ENCODE measurements around the gene BMPER. TPM values are rescaled to one million over a fixed set of nuclear protein-coding genes. Genes with fewer than 3 reads are reported as not detected.

BMPER gene
- total RNA-seq, 2 experiments from 2014 or later, result not detected

DNA sequence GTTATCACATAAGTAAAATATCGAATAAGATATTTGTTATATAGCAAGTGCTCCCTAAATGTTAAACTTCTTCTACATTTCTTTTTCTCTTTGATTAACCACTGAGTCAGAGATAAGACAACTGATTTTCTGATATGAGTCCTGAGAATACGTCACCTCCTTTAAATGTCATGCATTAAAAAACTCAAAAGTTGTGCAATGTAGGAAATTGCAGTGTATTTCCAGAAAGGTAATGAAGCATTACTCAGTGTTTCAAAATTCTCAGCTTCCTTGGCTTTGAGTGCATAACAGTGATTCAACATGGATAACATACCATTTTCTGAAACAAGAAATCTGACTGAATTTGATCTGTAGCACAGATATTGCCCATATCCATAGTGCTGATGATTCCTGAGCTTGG lies 155.8 kb downstream of the BMPER start:
- Mint-ChIP-seq H3K27me3 (no peaks in the 10 kb centered on the region), H3K27ac (no peak overlapping the region), H3K9me3 (no peaks in the 10 kb centered on the region), H3K36me3 (no peaks in the 10 kb centered on the region), H3K4me3 (no peak overlapping the region), H3K4me1 (no peaks in the 10 kb centered on the region)
- DNase-seq, result no peak

DNA sequence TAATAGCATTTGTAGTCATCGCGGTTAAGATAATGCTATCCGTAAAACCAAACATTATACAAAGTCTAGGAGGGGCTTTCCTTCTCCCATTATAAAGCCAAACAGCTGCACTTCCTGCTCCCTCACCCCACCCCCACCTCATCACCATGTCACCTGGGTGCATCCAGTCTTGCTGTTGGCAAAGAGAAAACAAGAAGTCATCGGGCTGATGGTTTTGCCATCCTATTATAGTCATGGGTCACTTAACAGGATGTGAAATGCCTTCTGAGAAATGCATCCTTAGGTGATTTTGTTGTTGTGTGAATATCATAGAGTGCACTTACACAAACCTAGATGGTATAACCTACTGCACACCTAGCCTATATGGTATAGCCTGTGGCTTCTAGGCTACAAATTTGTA lies 157.0 kb downstream of the BMPER start:
- H3K4me1 Mint-ChIP-seq, result no peaks in the 10 kb centered on the region
- no peaks in the 10 kb centered on the region for H3K36me3 Mint-ChIP-seq
- no peak overlapping the region for H3K27ac Mint-ChIP-seq
- H3K9me3 Mint-ChIP-seq, result no peaks in the 10 kb centered on the region
- H3K27me3 Mint-ChIP-seq, result no peaks in the 10 kb centered on the region
- DNase-seq, result no peak
- H3K4me3 Mint-ChIP-seq, result no peak overlapping the region

DNA sequence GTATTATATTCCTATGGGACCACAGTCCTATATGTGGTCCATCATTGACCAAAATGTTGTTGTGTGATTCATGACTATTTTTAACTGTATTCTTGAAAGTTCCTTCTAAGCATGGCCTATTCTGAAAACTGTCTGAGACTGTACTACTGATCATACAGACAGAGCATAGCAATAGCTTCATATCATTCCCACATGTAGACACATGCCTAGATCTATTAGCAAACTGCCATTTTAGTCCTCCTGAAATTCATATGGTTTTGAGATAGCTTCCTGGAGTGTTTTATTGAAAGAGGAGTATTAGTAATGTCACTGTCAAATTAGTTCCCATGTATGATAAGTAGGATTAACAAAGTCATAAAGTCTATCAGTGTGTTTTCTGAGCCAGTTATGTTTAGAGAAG lies 157.5 kb downstream of the BMPER start:
- no peaks in the 10 kb centered on the region for H3K27me3 Mint-ChIP-seq
- no peaks in the 10 kb centered on the region for H3K36me3 Mint-ChIP-seq
- no peaks in the 10 kb centered on the region for H3K9me3 Mint-ChIP-seq
- DNase-seq, result no peak
- no peak overlapping the region for H3K27ac Mint-ChIP-seq
- H3K4me3 Mint-ChIP-seq, result no peak overlapping the region
- H3K4me1 Mint-ChIP-seq, result no peaks in the 10 kb centered on the region

DNA sequence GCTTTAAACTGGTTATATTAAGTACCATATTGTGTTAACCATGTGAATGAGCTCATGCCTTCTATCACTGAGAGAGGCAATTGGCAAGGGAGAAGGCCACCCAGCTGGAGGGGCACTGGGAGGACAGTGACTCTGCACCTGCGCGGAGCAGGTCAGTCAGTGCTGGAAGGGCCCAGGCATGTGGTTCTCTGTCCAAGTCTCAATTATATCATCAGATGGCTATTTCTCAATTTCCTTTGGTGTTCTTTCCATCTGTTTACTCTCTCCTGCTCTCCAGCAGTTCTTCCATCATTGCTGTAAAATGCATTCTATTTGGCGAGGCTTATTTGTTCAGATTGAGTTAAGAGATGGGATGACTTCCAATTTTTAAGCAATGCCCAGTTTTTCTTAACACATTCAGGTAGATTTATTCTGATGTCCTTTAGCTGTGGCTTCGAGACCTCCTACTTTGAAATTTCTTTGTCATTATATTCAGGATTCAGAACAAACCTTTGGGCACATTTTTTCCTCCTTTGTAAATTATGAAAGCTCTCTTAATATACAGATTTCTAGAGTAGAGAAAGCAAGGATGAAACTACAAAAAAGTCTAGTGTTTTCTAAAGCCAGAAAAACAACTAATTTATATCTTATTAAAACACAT lies 159.3 kb downstream of the BMPER start:
- Mint-ChIP-seq H3K4me1 (no peaks in the 10 kb centered on the region), H3K4me3 (no peak overlapping the region), H3K9me3 (no peaks in the 10 kb centered on the region), H3K36me3 (no peaks in the 10 kb centered on the region), H3K27ac (no peak overlapping the region), H3K27me3 (no peaks in the 10 kb centered on the region)
- DNase-seq, result no peak

DNA sequence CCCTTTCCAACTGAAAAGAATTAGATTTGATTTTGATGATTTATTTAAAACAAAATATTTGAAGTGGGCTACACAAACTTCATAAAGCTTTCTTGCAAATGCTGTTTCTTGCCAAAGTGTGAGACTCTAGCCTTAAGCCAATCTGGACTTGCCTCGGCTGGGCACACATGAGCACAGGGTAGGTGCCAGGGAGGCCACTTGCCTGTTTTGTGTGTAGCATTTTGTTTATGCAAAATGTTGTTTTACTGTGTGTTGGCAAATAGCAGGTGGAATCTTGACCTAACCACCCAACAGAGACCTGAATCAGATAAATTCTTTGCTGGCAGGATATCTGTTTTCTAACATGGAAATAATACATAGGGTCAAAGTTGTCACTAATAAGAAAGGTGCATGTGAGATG lies 161.1 kb downstream of the BMPER start:
- Mint-ChIP-seq H3K4me1 (peaks cover 2% of the 10 kb centered on the region), H3K4me3 (no peak overlapping the region), H3K9me3 (no peaks in the 10 kb centered on the region), H3K27ac (no peak overlapping the region), H3K36me3 (no peaks in the 10 kb centered on the region), H3K27me3 (no peaks in the 10 kb centered on the region)
- DNase-seq, result no peak

DNA sequence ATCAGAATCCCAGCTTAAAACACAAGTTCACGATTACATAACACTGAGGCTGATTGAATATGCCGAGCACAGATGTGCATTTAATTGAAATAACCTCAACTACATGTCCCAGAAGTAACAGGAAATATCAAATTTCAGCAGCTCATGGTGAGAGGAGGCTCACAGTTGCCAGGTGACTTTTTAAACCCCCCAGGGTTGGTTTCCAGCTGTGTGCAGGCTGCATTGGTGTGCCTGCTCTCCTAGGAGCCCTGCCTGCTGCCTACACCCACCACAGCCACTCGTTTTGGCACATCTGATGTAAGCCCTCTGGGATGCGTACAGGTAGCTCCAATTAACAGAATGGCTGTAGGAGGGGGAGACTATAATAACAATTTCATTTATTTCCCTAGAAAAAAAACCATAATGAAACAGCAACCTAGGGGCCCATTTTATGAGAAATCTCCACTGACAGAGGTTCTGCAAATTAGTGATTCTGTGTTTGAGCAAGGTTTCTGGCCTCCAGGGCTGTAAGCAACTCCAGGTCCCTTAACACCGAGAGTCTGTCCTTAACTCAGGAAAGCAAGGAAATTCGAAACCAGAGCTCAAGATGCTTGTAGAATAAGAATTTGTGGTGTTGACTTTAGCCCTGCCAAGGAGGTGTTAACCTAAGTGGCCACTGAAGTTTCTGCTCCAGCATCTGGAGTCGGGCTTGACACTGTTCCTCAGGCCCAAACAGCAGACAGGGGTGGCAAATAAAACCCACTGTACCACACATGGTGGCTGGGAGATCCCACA lies 161.9 kb downstream of the BMPER start:
- no peak for DNase-seq
- H3K9me3 Mint-ChIP-seq, result no peaks in the 10 kb centered on the region
- H3K27me3 Mint-ChIP-seq, result no peaks in the 10 kb centered on the region
- H3K36me3 Mint-ChIP-seq, result no peaks in the 10 kb centered on the region
- peaks cover 2% of the 10 kb centered on the region for H3K4me1 Mint-ChIP-seq
- H3K27ac Mint-ChIP-seq, result no peak overlapping the region
- no peak overlapping the region for H3K4me3 Mint-ChIP-seq

DNA sequence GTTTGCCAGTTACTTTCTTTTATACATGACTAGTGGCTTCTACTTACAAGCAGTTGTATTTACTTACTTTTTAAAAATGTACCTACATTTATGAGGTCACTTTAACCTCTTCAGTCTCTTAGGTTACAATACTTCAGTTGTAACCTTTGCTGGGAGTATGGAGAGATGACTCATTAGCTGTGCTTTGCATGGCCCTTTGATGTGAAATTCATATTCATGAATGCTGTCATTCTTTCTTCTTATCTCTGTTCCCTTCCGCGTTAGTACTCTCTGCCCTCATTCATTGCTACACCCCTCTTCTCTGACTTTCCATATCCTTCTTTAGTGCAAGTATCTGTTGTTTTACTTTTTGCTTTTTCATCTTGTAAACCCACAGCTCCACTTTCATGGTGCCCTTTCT lies 164.3 kb downstream of the BMPER start:
- H3K36me3 Mint-ChIP-seq, result no peaks in the 10 kb centered on the region
- H3K27me3 Mint-ChIP-seq, result no peaks in the 10 kb centered on the region
- H3K4me3 Mint-ChIP-seq, result no peak overlapping the region
- H3K4me1 Mint-ChIP-seq, result peaks cover 2% of the 10 kb centered on the region
- H3K9me3 Mint-ChIP-seq, result no peaks in the 10 kb centered on the region
- DNase-seq, result no peak
- no peak overlapping the region for H3K27ac Mint-ChIP-seq

DNA sequence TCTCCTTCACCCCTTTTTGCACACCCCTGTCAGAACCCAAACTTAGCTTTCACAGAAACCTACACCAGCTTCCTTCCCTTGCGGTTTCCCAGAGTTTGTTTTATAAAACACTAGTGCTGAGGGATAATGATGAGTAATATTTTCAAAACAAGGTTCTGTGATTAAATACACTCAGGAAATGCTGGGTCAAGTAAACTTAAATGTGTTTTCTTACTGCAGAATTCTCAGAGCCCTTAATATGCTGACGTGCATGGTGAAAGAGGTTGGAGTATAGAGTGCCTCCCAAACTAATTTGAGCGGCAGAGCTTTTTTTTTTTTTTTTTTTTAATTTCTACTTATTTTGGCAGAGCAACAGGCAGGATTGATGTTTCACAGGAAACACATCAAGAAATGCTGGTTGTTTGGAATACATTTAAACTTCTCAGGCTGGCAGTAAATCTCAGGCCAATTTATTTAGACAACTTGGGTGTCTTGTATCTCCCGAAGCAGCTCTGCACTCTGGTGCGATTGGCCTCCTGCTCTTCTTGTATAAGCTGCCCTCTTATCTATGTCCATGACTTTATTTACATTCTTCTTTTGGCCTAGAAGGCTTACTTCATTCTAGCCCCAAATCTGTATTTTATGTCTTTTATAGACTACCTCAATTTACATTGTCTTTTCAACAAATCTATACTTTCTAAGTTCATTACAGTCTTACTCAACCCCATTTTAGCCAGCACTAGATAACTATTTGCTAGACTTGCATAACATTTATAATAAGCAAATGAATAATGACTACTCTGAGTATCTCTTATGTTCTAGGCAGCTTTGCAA lies 165.4 kb downstream of the BMPER start:
- no peak overlapping the region for H3K4me3 Mint-ChIP-seq
- no peaks in the 10 kb centered on the region for H3K9me3 Mint-ChIP-seq
- H3K27ac Mint-ChIP-seq, result no peak overlapping the region
- H3K27me3 Mint-ChIP-seq, result no peaks in the 10 kb centered on the region
- no peak for DNase-seq
- no peaks in the 10 kb centered on the region for H3K36me3 Mint-ChIP-seq
- H3K4me1 Mint-ChIP-seq, result peaks cover 2% of the 10 kb centered on the region

DNA sequence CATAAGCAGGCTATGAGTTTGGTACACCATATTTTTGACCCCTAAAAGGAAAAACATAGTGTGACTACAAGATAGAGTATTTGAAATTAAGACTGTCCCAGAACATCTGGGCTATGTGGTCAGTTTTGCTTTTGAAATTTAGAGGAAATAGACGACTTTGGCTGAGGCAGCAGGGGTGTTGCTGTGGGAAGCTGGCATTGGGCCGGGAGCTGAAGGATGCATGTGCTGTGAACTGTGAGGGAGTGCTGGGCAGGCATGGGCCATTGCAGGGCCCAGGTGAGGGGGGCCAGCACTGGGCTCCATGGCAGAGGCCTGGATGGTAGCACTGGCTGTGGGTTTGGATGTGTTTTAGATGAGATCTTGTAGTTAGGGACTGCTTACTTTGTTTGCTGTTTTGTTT lies 168.3 kb downstream of the BMPER start:
- Mint-ChIP-seq H3K4me3 (no peak overlapping the region), H3K9me3 (no peaks in the 10 kb centered on the region), H3K4me1 (peaks cover 2% of the 10 kb centered on the region), H3K27ac (no peak overlapping the region), H3K27me3 (no peaks in the 10 kb centered on the region), H3K36me3 (no peaks in the 10 kb centered on the region)
- DNase-seq, result no peak

DNA sequence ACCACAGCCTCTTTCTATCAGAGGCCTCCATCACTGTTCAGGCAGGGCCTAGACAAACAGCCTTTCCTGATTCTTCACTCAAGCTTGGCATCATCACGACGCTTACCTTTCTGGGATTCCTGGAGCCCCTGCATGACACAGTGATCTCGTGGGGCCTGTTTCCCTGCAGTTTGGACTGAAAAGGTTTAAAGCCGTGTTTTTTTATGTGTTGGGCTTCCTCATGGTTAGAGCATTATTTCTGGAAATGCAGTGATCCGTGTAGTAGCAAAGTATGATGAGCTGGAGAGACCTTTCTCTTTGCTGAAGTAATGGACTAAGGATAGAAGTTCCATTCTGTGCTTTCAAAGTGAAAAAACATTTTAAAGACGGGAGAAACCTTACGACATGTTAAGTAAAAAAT lies 169.1 kb downstream of the BMPER start:
- no peaks in the 10 kb centered on the region for H3K36me3 Mint-ChIP-seq
- H3K4me1 Mint-ChIP-seq, result peaks cover 2% of the 10 kb centered on the region
- H3K4me3 Mint-ChIP-seq, result no peak overlapping the region
- no peaks in the 10 kb centered on the region for H3K9me3 Mint-ChIP-seq
- no peak overlapping the region for H3K27ac Mint-ChIP-seq
- no peak for DNase-seq
- no peaks in the 10 kb centered on the region for H3K27me3 Mint-ChIP-seq

DNA sequence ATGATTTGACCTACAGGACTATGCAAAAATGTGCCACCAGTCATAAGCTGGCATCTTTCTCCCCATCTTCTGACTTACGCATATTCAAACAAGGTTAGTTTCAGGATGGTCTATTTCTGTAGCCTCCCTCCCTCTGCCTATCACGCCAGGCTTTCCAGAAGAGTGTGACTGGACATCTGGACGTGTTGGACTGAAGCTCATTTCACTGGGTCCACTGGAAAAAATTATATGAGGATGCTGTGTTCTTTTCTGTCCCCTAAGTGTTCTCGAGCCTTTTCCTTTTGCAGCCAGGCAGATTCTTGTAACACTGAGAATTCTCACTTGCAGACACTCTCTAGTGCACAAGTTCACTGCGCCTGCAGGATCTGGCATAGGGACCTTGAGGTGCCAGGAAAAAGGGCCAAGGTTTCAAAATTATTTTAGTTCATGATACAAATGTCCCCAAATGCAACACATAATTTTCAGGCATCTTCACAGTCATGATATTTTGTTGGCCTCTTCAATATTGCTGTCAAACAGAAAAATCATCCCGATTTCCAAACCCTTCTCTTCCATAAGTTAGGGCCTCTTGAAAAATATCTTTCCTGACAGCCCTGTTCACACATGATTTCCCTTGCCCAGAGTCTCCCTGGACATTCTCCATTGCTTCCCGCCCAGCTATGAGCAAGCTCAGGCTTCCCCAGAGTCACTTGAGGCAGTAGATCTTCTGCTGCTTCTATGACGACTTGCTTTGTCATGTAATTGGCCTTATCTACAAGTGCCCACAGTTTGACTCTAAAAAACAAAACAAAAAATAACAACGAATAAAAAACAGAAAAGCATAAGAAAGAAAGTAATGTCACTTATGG lies 170.4 kb downstream of the BMPER start:
- no peak overlapping the region for H3K27ac Mint-ChIP-seq
- H3K4me1 Mint-ChIP-seq, result no peaks in the 10 kb centered on the region
- H3K9me3 Mint-ChIP-seq, result no peaks in the 10 kb centered on the region
- no peak overlapping the region for H3K4me3 Mint-ChIP-seq
- H3K36me3 Mint-ChIP-seq, result no peaks in the 10 kb centered on the region
- no peak for DNase-seq
- H3K27me3 Mint-ChIP-seq, result no peaks in the 10 kb centered on the region

DNA sequence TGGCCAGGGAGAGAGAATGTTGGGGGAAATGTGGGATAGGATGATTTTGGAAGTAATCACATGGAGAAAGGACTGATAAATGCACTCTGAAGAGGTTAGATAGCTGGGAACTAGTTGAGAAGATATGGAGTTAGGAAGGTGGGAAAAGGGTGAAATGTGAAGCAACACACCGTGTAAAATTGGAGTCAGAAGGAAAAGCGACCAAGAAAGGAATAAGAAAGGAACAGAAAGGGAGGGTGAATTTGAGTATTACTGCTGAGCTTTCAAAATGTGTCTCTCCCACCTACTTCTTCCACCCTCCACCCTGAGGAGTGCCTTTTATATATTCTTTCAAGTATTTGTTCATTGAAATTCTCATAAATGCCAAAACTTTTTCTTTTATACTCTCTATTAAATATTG lies 171.8 kb downstream of the BMPER start:
- Mint-ChIP-seq H3K36me3 (no peaks in the 10 kb centered on the region), H3K27ac (no peak overlapping the region), H3K27me3 (no peaks in the 10 kb centered on the region), H3K4me1 (no peaks in the 10 kb centered on the region), H3K4me3 (no peak overlapping the region), H3K9me3 (no peaks in the 10 kb centered on the region)
- DNase-seq, result no peak

DNA sequence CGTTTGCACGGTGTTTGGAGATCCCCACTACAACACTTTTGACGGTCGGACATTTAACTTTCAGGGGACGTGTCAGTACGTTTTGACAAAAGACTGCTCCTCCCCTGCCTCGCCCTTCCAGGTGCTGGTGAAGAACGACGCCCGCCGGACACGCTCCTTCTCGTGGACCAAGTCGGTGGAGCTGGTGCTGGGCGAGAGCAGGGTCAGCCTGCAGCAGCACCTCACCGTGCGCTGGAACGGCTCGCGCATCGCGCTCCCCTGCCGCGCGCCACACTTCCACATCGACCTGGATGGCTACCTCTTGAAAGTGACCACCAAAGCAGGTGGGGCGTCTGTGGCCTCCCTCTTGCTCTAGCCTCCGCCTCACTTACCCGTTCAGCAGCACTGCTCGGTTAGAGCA lies 173.5 kb downstream of the BMPER start:
- DNase-seq, result no peak
- Mint-ChIP-seq H3K27me3 (no peaks in the 10 kb centered on the region), H3K9me3 (no peaks in the 10 kb centered on the region), H3K4me1 (no peaks in the 10 kb centered on the region), H3K36me3 (no peaks in the 10 kb centered on the region), H3K27ac (no peak overlapping the region), H3K4me3 (no peak overlapping the region)

DNA sequence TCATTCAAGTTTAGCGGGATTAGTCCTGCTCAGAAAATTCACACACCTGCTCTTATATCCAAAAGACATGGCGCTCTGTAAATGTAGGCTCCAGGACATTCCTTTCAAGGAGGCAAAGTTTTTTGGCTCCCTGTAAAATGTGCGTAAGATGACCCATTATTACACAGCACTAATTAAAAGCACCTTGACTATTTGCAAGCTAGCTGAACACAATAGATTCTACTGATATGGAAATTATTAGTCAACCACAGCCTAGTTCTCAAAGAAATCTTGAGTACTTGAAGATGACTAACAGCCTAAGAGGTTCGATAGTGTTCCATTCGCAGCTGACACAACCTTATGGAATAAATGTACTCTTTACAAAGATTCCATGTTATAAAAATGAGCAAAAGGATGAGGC lies 175.2 kb downstream of the BMPER start:
- Mint-ChIP-seq H3K36me3 (no peaks in the 10 kb centered on the region), H3K27me3 (no peaks in the 10 kb centered on the region), H3K4me1 (no peaks in the 10 kb centered on the region), H3K27ac (no peak overlapping the region), H3K9me3 (no peaks in the 10 kb centered on the region), H3K4me3 (no peak overlapping the region)
- DNase-seq, result no peak

DNA sequence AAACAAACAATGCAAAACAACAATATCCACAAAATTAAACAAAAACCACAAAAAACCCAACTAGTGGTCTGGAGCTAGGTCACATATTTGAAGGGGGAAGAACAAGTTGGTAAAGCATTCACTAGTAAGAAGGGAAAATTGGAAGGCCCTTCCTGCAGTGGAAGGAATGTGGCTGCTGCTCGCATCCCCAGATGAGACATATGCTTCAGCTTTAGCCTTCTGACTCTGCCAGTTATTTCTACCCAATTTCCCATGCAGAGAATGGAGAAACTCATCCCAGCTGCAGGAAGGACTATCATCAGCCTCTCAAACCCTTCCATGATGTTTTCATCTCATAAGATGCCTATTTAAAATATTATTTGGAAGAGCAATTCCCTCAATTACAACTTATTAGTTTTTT lies 176.6 kb downstream of the BMPER start:
- Mint-ChIP-seq H3K36me3 (no peaks in the 10 kb centered on the region), H3K27me3 (no peaks in the 10 kb centered on the region), H3K4me1 (no peaks in the 10 kb centered on the region), H3K9me3 (no peaks in the 10 kb centered on the region), H3K4me3 (no peak overlapping the region), H3K27ac (no peak overlapping the region)
- DNase-seq, result no peak

Data from activated naive CD8-positive, alpha-beta T cell treated with anti-CD3 and anti-CD28 coated beads for 36 hours (primary cell).